Activated CD8-positive, alpha-beta T cell treated with anti-CD3 and anti-CD28 coated beads for 36 hours (primary cell): Measurements from ENCODE around the gene RNF125. TPM values are rescaled to one million over a fixed set of nuclear protein-coding genes. Genes with fewer than 3 reads are reported as not detected.

ENCODE experiments used
- ATAC-seq: fragments of 200-7000 bp; cut with Tn5 transposase; one replicate; pipeline ENCODE4 v1.10.0; 2021; ENCODE audit warnings: mild to moderate bottlenecking, moderate library complexity
- CTCF ChIA-PET: fragments of 350-600 bp; sonication (Branson Sonifier 250); formaldehyde crosslinking; loops from one replicate; lab custom pipeline; 2021; ENCODE audit warnings: antibody characterized with exemption; lab: Charles Lee
- POLR2A ChIA-PET: fragments of 350-600 bp; sonication (Branson Sonifier 250); formaldehyde crosslinking; loops from one replicate; lab custom pipeline; 2021; ENCODE audit warnings: antibody characterized with exemption; lab: Charles Lee
- DNase-seq: peaks from one replicate; pipeline ENCODE4 v3.0.0-alpha.2; 2020
- H3K27ac Mint-ChIP-seq: one replicate; pipeline ENCODE4 v1.8.0; 2021; ENCODE audit warnings: mild to moderate bottlenecking, mixed read lengths
- H3K27me3 Mint-ChIP-seq: one replicate; pipeline ENCODE4 v1.8.0; 2021; ENCODE audit warnings: mixed read lengths
- H3K36me3 Mint-ChIP-seq: one replicate; pipeline ENCODE4 v1.8.0; 2021; ENCODE audit warnings: low read depth, mixed read lengths
- H3K4me1 Mint-ChIP-seq: one replicate; pipeline ENCODE4 v1.8.0; 2021; ENCODE audit warnings: low read depth, mixed read lengths
- H3K4me3 Mint-ChIP-seq: one replicate; pipeline ENCODE4 v1.8.0; 2021; ENCODE audit warnings: mild to moderate bottlenecking, moderate library complexity, mixed read lengths
- H3K9me3 Mint-ChIP-seq: one replicate; pipeline ENCODE4 v1.8.0; 2021; ENCODE audit warnings: mixed read lengths
- CTCF ChIP-seq: fragments of 200-600 bp; IDR thresholded peaks from one replicate; pipeline ENCODE4 v1.8.0; 2022; ENCODE audit warnings: antibody characterized with exemption, mild to moderate bottlenecking
- intact Hi-C: fragments of 100-400 bp; cut with micrococcal nuclease; formaldehyde crosslinking; loops from one replicate; pipeline ENCODE4 v1.10.0; 2022
- total RNA-seq, 2 experiments: library from RNA; stranded (reverse); gene quantifications; one replicate each; pipeline ENCODE4 v1.2.3, GENCODE V29; 2021

The RNF125 gene
- total RNA-seq, 2 experiments from 2014 or later = 15.3 to 19.1 TPM

- DNase-seq (no peak), ATAC-seq (no peak)
- H3K27ac Mint-ChIP-seq = peak overlapping the region; percentile 96
- H3K4me3 Mint-ChIP-seq = peak overlapping the region; percentile 97
- peaks cover 40% of the 10 kb centered on the region for H3K4me1 Mint-ChIP-seq
- no peaks in the 10 kb centered on the region for H3K9me3 Mint-ChIP-seq
- ChIA-PET POLR2A (interaction anchor here (0.6 to 3.2 kb wide), 17 partner anchors 9 to 147 kb away, joined by 3 to 54 read pairs (median 4); partner anchors contain the start of genes RNF125 and TRAPPC8), CTCF (interaction anchor here (1.2 to 4.4 kb wide), 3 partner anchors 15 to 72 kb away, joined by 4 to 13 read pairs (median 4); partner anchors contain the start of gene RNF125)
- intact Hi-C loops = loop anchor here (5.0 kb wide), 2 partner anchors 44 to 149 kb away; partner anchors contain the start of gene TRAPPC8
- no peak for TF ChIP-seq CTCF
- H3K36me3 Mint-ChIP-seq = peaks cover 31% of the 10 kb centered on the region
- no peaks in the 10 kb centered on the region for H3K27me3 Mint-ChIP-seq
These were observed 72.7 kb downstream of the RNF125 start for GRCh38 chr18:32091325-32091723.

GRCh38 chr18:32091724-32092421, 73.2 kb downstream of the RNF125 start, which contains the start of gene RNF138:
RNF138 (plus strand) TSS chr18:32091874; CDS start chr18:32092777, 903 bp downstream.
- Mint-ChIP-seq H3K36me3 (peaks cover 35% of the 10 kb centered on the region), H3K27me3 (no peaks in the 10 kb centered on the region), H3K27ac (peak within 1 kb of the TSS; percentile 97), H3K9me3 (no peaks in the 10 kb centered on the region), H3K4me1 (peaks cover 44% of the 10 kb centered on the region), H3K4me3 (peak within 1 kb of the TSS; percentile 97)
- intact Hi-C loops = loop anchor here (2.0 to 5.0 kb wide), 3 partner anchors 45 to 150 kb away; partner anchors contain the start of genes RNF125 and TRAPPC8
- DNase-seq (peak; percentile 92), ATAC-seq (peak; percentile 45)
- ChIA-PET CTCF (interaction anchor here (1.2 to 4.4 kb wide), 2 partner anchors 19 to 73 kb away, joined by 4 to 13 read pairs; partner anchors contain the start of gene RNF125), POLR2A (interaction anchor here (0.6 to 3.2 kb wide), 19 partner anchors 8 to 150 kb away, joined by 3 to 54 read pairs (median 5); partner anchors contain the start of genes RNF125 and TRAPPC8)
- TF ChIP-seq CTCF = no peak

GRCh38 chr18:32092422-32093101, 73.9 kb downstream of the RNF125 start:
- peak; percentile 92 for ATAC-seq
- H3K9me3 Mint-ChIP-seq = no peaks in the 10 kb centered on the region
- peaks cover 41% of the 10 kb centered on the region for H3K4me1 Mint-ChIP-seq

GRCh38 chr18:32093102-32093511, 74.5 kb downstream of the RNF125 start:
- POLR2A ChIA-PET = interaction anchor here (1.0 to 3.2 kb wide), 7 partner anchors 9 to 149 kb away, joined by 3 to 54 read pairs (median 9); partner anchors contain the start of genes RNF125 and TRAPPC8
- peak; percentile 40 for DNase-seq
- CTCF ChIA-PET = interaction anchor here (1.0 kb wide), 1 partner anchor 14 kb away, joined by 3 read pairs; no protein-coding TSS in a partner anchor
- TF ChIP-seq CTCF = no peak
- H3K4me1 Mint-ChIP-seq = peaks cover 40% of the 10 kb centered on the region
- H3K27ac Mint-ChIP-seq = peak overlapping the region; percentile 97
- H3K36me3 Mint-ChIP-seq = peaks cover 37% of the 10 kb centered on the region
- intact Hi-C loops = loop anchor here (2.0 to 5.0 kb wide), 3 partner anchors 46 to 151 kb away; partner anchors contain the start of genes RNF125 and TRAPPC8
- H3K4me3 Mint-ChIP-seq = peak overlapping the region; percentile 97
- H3K27me3 Mint-ChIP-seq = no peaks in the 10 kb centered on the region
- no peaks in the 10 kb centered on the region for H3K9me3 Mint-ChIP-seq
- ATAC-seq = no peak

More at GRCh38 chr18:32092422-32093101, 73.9 kb downstream of the RNF125 start:
- peak overlapping the region; percentile 97 for H3K4me3 Mint-ChIP-seq
- H3K27ac Mint-ChIP-seq = peak overlapping the region; percentile 97
- H3K27me3 Mint-ChIP-seq = no peaks in the 10 kb centered on the region
- CTCF ChIA-PET = interaction anchor here (1.2 to 4.4 kb wide), 2 partner anchors 20 to 74 kb away, joined by 4 to 13 read pairs; partner anchors contain the start of gene RNF125
- peaks cover 37% of the 10 kb centered on the region for H3K36me3 Mint-ChIP-seq
- peak; percentile 100 for DNase-seq
- intact Hi-C loops = loop anchor here (2.0 to 5.0 kb wide), 3 partner anchors 45 to 150 kb away; partner anchors contain the start of genes RNF125 and TRAPPC8
- TF ChIP-seq CTCF = no peak
- POLR2A ChIA-PET = interaction anchor here (0.7 to 3.2 kb wide), 16 partner anchors 8 to 151 kb away, joined by 3 to 54 read pairs (median 5); partner anchors contain the start of genes RNF125 and TRAPPC8
